Left lung (tissue), 10 donors: ENCODE data around the gene TNP2. TPM values are rescaled to one million over a fixed set of nuclear protein-coding genes. Genes with fewer than 3 reads are reported as not detected.
A peak's percentile ranks its signal among the peaks of the same experiment; 100 is the strongest.

Experiments
- ATAC-seq: fragments of 200-7000 bp; cut with Tn5 transposase; one replicate; pipeline ENCODE4 v1.9.1; 2020; ENCODE audit warnings: moderate library complexity
- DNase-seq, 4 donors: peaks; one replicate each; pipeline ENCODE4 v3.0.0-alpha.2; 2013 to 2020
- H3K27ac ChIP-seq, 2 donors: fragments of 200-600 bp; sonication (generic) in 1 of 2; one replicate each; pipeline versions ENCODE4 v1.5.0 to v1.8.0; 2020 to 2021
- H3K27me3 ChIP-seq, 2 donors: fragments of 200-600 bp; sonication (generic) in 1 of 2; one replicate each; pipeline versions ENCODE4 v1.5.0 to v1.8.0; 2020 to 2021
- H3K36me3 ChIP-seq, 2 donors: fragments of 200-600 bp; sonication (generic) in 1 of 2; one replicate each; pipeline versions ENCODE4 v1.5.0 to v1.8.0; 2020 to 2021
- H3K4me1 ChIP-seq, 2 donors: fragments of 200-600 bp; one replicate each; pipeline ENCODE4 v1.8.0; 2021
- H3K4me3 ChIP-seq, 2 donors: fragments of 200-600 bp; sonication (generic) in 1 of 2; one replicate each; pipeline versions ENCODE4 v1.5.0 to v1.8.0; 2020 to 2021; ENCODE audit warnings: mild to moderate bottlenecking in 1 of 2
- H3K9me3 ChIP-seq, 2 donors: fragments of 200-600 bp; sonication (generic) in 1 of 2; one replicate each; pipeline versions ENCODE4 v1.5.0 to v1.8.0; 2020 to 2021
- intact Hi-C, 2 donors: fragments of 100-400 bp; cut with DNase I; formaldehyde crosslinking; loops; one replicate each; pipeline versions ENCODE4 v1.11.2 to v1.14.2; 2022
- polyA plus RNA-seq, 6 donors: library from polyadenylated mRNA; unstranded; fragments of 120-200 nt; gene quantifications; one replicate each; pipeline ENCODE4 v1.2.1, GENCODE V29; 2013; ENCODE audit not compliant: insufficient read length in 6 of 6
- total RNA-seq, 2 donors: library from RNA; stranded (reverse); fragmentation: NEBNext Ultra II Directional; extraction: Animal tissue kit (Norgen Biotek cat#: 25700); gene quantifications; one replicate each; pipeline ENCODE4 v1.2.1, GENCODE V29; 2021
- TF ChIP-seq, protein P1 (sequence below), 2 donors: fragments of 200-600 bp; sonication (generic) in 1 of 2; IDR thresholded peaks; one replicate each; pipeline versions ENCODE4 v1.5.0 to v1.8.0; 2021; ENCODE audit warnings: antibody characterized with exemption in 2 of 2
- donor health status: DM: no; HTN: yes; CAD: no.
- donor health status: DM: no; HTN: no; CAD: no.

TNP2 gene
- total and polyA plus RNA-seq, 8 donors = not detected

DNA sequence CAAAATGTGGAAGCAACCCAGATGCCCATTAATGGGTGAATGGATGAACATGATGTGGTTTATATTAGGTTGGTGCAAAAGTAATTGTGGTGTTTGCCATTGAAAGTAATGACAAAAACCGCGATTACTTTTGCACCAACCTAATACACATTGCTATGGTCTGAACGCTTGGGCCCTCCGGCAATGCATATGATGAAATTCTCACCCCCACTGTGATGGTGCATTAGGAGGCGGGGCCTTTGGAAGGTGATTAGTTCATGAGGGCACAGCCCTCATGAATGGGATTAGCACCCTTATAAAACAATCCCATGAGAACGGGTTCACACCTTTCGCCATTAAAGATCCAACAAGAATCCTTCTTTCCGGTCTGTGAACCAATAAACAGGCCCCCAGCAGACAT lies 37.3 kb upstream of the TNP2 start:
- TF ChIP-seq, protein P1, sequence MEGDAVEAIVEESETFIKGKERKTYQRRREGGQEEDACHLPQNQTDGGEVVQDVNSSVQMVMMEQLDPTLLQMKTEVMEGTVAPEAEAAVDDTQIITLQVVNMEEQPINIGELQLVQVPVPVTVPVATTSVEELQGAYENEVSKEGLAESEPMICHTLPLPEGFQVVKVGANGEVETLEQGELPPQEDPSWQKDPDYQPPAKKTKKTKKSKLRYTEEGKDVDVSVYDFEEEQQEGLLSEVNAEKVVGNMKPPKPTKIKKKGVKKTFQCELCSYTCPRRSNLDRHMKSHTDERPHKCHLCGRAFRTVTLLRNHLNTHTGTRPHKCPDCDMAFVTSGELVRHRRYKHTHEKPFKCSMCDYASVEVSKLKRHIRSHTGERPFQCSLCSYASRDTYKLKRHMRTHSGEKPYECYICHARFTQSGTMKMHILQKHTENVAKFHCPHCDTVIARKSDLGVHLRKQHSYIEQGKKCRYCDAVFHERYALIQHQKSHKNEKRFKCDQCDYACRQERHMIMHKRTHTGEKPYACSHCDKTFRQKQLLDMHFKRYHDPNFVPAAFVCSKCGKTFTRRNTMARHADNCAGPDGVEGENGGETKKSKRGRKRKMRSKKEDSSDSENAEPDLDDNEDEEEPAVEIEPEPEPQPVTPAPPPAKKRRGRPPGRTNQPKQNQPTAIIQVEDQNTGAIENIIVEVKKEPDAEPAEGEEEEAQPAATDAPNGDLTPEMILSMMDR (IDR thresholded peaks at IDR 0.05) = no peak
- Histone ChIP-seq H3K27ac (peak overlapping the region in 1 of 2 donors; percentile 75), H3K36me3 (no peaks in the 10 kb centered on the region), H3K9me3 (no peaks in the 10 kb centered on the region), H3K4me1 (peaks cover 4 to 50% of the 10 kb centered on the region in 2 donors), H3K27me3 (no peaks in the 10 kb centered on the region), H3K4me3 (no peak overlapping the region)
- intact Hi-C loops = no loop called here
- ATAC-seq = no peak
- DNase-seq = no peak

DNA sequence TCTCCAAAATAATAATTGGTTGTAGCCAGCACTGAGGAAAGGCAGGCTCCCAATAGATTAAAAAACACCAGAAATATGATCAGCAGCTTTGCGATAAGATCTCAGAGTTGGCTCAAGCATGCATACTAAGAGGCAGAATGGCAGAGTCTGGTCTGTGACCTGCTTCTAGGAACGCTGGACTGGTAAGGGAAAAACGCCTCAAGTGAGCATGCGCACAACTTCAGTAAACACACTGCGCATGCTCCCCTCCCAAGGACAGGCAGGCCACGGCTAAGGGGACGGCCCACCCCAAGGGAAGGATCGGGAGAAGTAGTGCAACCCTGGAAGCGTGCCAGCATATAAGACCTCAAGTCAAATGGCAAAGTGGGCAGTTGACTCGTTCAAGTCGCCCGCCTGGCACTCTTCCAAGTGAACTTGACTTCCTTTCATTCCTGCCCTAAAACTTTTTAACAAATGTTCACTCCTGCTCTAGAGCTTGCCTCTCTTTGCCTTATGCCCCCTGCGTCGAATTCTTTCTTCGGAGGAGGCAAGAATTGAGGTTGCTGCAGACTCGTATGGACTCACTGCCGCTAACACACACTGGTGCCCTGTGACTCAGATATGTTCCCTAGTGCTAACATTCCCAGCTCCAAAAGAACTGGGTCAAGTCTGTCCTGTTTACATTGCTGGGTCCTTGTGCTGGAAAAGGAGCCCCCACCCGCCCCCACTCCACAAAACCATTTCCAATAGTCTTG lies 34.4 kb upstream of the TNP2 start:
- Histone ChIP-seq H3K27ac (peak overlapping the region; percentile 55 to 71), H3K9me3 (no peaks in the 10 kb centered on the region), H3K4me3 (no peak overlapping the region), H3K27me3 (no peaks in the 10 kb centered on the region), H3K4me1 (peaks cover 4 to 22% of the 10 kb centered on the region in 2 donors), H3K36me3 (no peaks in the 10 kb centered on the region)
- TF ChIP-seq, protein P1 (IDR thresholded peaks at IDR 0.05) = no peak
- ATAC-seq = peak; percentile 78
- intact Hi-C loops = no loop called here
- peak in 2 of 4 donors; percentile 58 to 81 for DNase-seq

DNA sequence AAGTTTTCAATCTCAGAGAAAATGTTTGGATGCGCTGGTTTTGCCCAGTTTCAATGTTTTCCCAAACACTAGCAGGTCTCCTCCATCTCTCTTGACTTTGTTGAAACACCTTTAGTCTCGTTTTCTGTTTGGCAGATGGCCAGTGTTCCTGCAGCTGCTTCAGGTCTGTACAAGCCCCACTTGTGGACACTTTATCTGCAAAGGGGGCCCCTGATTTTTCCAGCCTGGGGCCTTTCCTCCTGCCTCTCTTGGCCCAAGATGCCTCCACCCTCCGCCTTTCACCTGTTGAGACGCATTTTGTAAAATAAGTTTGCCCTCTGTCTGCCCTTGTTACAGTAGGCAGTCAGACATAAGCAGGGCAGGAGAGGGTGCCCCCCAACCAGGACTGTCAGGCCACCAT lies 33.9 kb upstream of the TNP2 start:
- Histone ChIP-seq H3K27ac (peak overlapping the region; percentile 55 to 71), H3K4me3 (no peak overlapping the region), H3K36me3 (no peaks in the 10 kb centered on the region), H3K9me3 (no peaks in the 10 kb centered on the region), H3K27me3 (no peaks in the 10 kb centered on the region), H3K4me1 (peaks cover 2 to 22% of the 10 kb centered on the region in 2 donors)
- TF ChIP-seq, protein P1 (IDR thresholded peaks at IDR 0.05) = no peak
- DNase-seq = peak in 1 of 4 donors; percentile 81
- intact Hi-C loops = no loop called here
- peak; percentile 10 for ATAC-seq

DNA sequence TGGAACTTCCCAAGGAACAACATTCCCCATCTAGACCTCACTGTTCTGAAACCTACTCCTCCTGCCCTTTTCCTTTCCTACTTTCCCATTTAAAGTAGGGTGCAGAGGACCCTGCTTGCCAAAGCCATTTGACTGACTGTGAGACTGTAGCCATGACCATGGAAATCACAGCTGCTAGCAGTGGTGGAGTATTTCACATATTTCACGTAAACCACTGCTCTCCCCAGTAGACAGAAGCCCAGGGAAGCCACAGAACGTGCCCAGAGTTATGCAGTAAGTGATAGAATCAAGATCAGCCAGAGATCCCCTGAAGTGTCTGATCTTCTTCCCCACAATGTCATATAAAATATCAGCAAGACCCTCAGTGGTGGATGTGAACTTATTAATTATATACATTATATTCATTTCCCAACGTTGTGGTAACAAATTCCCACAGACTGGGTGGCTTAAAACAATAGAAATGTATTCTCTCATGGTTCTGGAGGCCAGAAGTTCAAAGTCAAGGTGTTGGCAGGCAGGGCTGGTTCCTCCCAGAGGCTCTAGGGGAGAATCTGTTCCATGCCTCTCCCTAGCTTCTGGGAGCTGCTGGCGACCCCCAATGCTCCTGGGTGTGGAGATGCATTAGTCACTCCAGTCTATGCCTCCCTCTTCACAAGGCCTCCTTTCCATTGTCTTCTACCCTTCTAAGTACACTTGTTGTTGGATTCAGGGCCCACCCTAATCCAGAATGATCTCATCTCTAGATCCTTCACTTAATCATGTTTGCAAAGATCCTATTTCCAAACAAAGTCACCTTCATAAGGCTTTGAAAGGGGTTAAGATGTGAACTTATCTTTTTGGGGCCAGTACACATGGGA lies 32.7 kb upstream of the TNP2 start:
- intact Hi-C loops = no loop called here
- no peak overlapping the region for H3K4me3 ChIP-seq
- TF ChIP-seq, protein P1 (IDR thresholded peaks at IDR 0.05) = no peak
- no peaks in the 10 kb centered on the region for H3K27me3 ChIP-seq
- peaks cover 12 to 26% of the 10 kb centered on the region in 2 donors for H3K4me1 ChIP-seq
- H3K36me3 ChIP-seq = no peaks in the 10 kb centered on the region
- DNase-seq (no peak), ATAC-seq (no peak)
- no peak overlapping the region for H3K27ac ChIP-seq
- no peaks in the 10 kb centered on the region for H3K9me3 ChIP-seq

DNA sequence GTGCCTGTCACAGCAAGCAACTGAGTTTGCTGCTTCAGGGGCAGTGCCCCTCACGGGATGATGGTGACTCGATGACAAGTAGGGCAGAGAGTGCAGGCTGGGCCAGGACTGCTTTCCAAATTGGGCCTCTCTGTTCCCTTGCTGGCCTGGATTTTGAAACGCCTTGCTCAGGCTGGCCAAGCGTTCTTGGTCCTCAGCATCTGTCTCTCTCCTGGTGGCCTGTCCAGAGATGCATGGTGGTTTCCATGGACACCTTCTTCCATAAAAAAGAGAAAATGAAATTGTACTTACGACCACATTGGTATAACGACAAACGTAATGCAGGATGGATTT lies 31.4 kb upstream of the TNP2 start:
- no peaks in the 10 kb centered on the region for H3K36me3 ChIP-seq
- intact Hi-C loops = no loop called here
- H3K27me3 ChIP-seq = no peaks in the 10 kb centered on the region
- H3K4me3 ChIP-seq = no peak overlapping the region
- no peaks in the 10 kb centered on the region for H3K9me3 ChIP-seq
- DNase-seq = no peak
- H3K27ac ChIP-seq = no peak overlapping the region
- TF ChIP-seq, protein P1 (IDR thresholded peaks at IDR 0.05) = no peak
- peaks cover 19 to 29% of the 10 kb centered on the region in 2 donors for H3K4me1 ChIP-seq
- ATAC-seq = no peak
